Keratinocyte (primary cell): ENCODE measurements around the gene POU2AF2.

Experiments
- CTCF ChIP-seq, 3 experiments: IDR thresholded peaks in 1 of 3; conservative IDR thresholded peaks in 1 of 3; optimal IDR thresholded peaks in 1 of 3; 2 replicates in 2 of 3; 3 replicates in 1 of 3; pipeline versions ENCODE3 to v1.5.1; 2011; ENCODE audit warnings: low read length in 3 of 3, mild to moderate bottlenecking in 3 of 3, moderate library complexity in 2 of 3, control low read depth in 1 of 3, inconsistent platforms in 1 of 3; ENCODE audit not compliant: insufficient read depth in 2 of 3; ENCODE audit errors: extremely low read depth in 1 of 3
- EZH2 ChIP-seq: IDR thresholded peaks from one replicate; pipeline ENCODE4 v1.6.1; 2012; ENCODE audit warnings: inconsistent platforms, mild to moderate bottlenecking, low read length, moderate library complexity

GRCh38 chr11:111306321-111306720 is 60.8 kb downstream of the POU2AF2 start:
- TF ChIP-seq CTCF (optimal IDR thresholded peaks at IDR 0.05 in 1 of 3, IDR thresholded peaks at IDR 0.05 in 1 of 3, conservative IDR thresholded peaks at IDR 0.05 in 1 of 3; ENCODE audit: extremely low read depth in 1 of 3, insufficient read depth in 2 of 3, low read length in 3 of 3) (no peak), EZH2 (no peak)
